SK-N-SH treated with all-trans-retinoic acid at 6 μM for 48 hours (cell line): ENCODE results near the gene FCHSD2.
A peak's percentile ranks its signal among the peaks of the same experiment; 100 is the strongest.

Experiments
- ATAC-seq: fragments of 200-7000 bp; cut with Tn5 transposase; 3 replicates; pipeline ENCODE4 v1.9.1; 2020; ENCODE audit warnings: mild to moderate bottlenecking, moderate library complexity
- ARNTL ChIP-seq: fragments of 450-650 bp; formaldehyde crosslinking; IDR thresholded peaks from 2 replicates; pipeline ENCODE4 v1.5.0; 2020; ENCODE audit warnings: low read depth, mild to moderate bottlenecking, moderate library complexity, borderline replicate concordance
- BACH2 ChIP-seq: fragments of 250-450 bp; sonication (Bioruptor Pico); IDR thresholded peaks from 2 replicates; pipeline ENCODE4 v1.9.0; 2021; ENCODE audit warnings: mild to moderate bottlenecking, borderline replicate concordance
- CSDC2 ChIP-seq: fragments of 250-450 bp; sonication (Bioruptor Pico); IDR thresholded peaks from 2 replicates; pipeline ENCODE4 v1.5.0; 2020; ENCODE audit warnings: mild to moderate bottlenecking, moderate library complexity
- ESRRG ChIP-seq: fragments of 250-450 bp; sonication (Bioruptor Pico); IDR thresholded peaks from 2 replicates; pipeline ENCODE4 v1.6.1; 2021; ENCODE audit warnings: mild to moderate bottlenecking
- ISL1 ChIP-seq: fragments of 250-450 bp; sonication (Bioruptor Pico); IDR thresholded peaks from 2 replicates; pipeline ENCODE4 v2.1.2; 2022; ENCODE audit warnings: mild to moderate bottlenecking, moderate library complexity
- OSR1 ChIP-seq: fragments of 250-450 bp; sonication (Bioruptor Pico); IDR thresholded peaks from 2 replicates; pipeline ENCODE4 v1.8.0; 2022; ENCODE audit warnings: moderate library complexity, mild to moderate bottlenecking, inconsistent platforms
- PPARA ChIP-seq: fragments of 250-450 bp; sonication (Bioruptor Pico); IDR thresholded peaks from 2 replicates; pipeline ENCODE4 v1.5.0; 2020; ENCODE audit warnings: mild to moderate bottlenecking, borderline replicate concordance
- RARB ChIP-seq: fragments of 250-450 bp; sonication (Bioruptor Pico); IDR thresholded peaks from 2 replicates; pipeline ENCODE4 v1.8.0; 2021; ENCODE audit warnings: mild to moderate bottlenecking, moderate library complexity
- SNAI2 ChIP-seq: fragments of 250-450 bp; sonication (Bioruptor Pico); IDR thresholded peaks from 2 replicates; pipeline ENCODE4 v1.5.0; 2020; ENCODE audit warnings: mild to moderate bottlenecking, moderate library complexity
- TCF4 ChIP-seq: fragments of 250-450 bp; sonication (Bioruptor Pico); IDR thresholded peaks from 2 replicates; pipeline ENCODE4 v1.8.0; 2021; ENCODE audit warnings: mild to moderate bottlenecking, moderate library complexity, borderline replicate concordance
- TOX ChIP-seq: fragments of 250-450 bp; sonication (Bioruptor Pico); IDR thresholded peaks from 2 replicates; pipeline ENCODE4 v1.8.0; 2021; ENCODE audit warnings: mild to moderate bottlenecking, moderate library complexity, borderline replicate concordance
- ZC3H10 ChIP-seq: fragments of 250-450 bp; sonication (Bioruptor Pico); IDR thresholded peaks from 2 replicates; pipeline ENCODE4 v1.5.1; 2021; ENCODE audit warnings: mild to moderate bottlenecking, moderate library complexity
- ZFP30 ChIP-seq: fragments of 450-650 bp; formaldehyde crosslinking; IDR thresholded peaks from 2 replicates; pipeline ENCODE4 v1.5.0; 2022; ENCODE audit warnings: mild to moderate bottlenecking, moderate library complexity
- ZNF565 ChIP-seq: fragments of 450-650 bp; formaldehyde crosslinking; conservative IDR thresholded peaks from 2 replicates; pipeline ENCODE4 v1.5.0; 2020; ENCODE audit warnings: low read depth, mild to moderate bottlenecking, moderate library complexity
- ZNF70 ChIP-seq: fragments of 450-650 bp; formaldehyde crosslinking; IDR thresholded peaks from 2 replicates; pipeline ENCODE4 v1.5.0; 2020; ENCODE audit warnings: mild to moderate bottlenecking, moderate library complexity
- ZNF8 ChIP-seq: fragments of 450-650 bp; formaldehyde crosslinking; IDR thresholded peaks from 2 replicates; pipeline ENCODE4 v1.5.0; 2020; ENCODE audit warnings: mild to moderate bottlenecking, moderate library complexity
- TF ChIP-seq, protein P1 (sequence below): fragments of 250-450 bp; sonication (Bioruptor Pico); IDR thresholded peaks from 2 replicates; pipeline ENCODE4 v1.8.0; 2020; ENCODE audit warnings: mild to moderate bottlenecking, moderate library complexity, borderline replicate concordance
- TF ChIP-seq, protein P2 (sequence below): fragments of 250-450 bp; sonication (Bioruptor Pico); IDR thresholded peaks from 2 replicates; pipeline ENCODE4 v1.5.1; 2021; ENCODE audit warnings: mild to moderate bottlenecking, moderate library complexity
- TF ChIP-seq, protein P3 (sequence below): fragments of 250-450 bp; sonication (Bioruptor Pico); IDR thresholded peaks from 2 replicates; pipeline ENCODE4 v1.8.0; 2021; ENCODE audit warnings: low read depth, mild to moderate bottlenecking, moderate library complexity, borderline replicate concordance
- TF ChIP-seq, protein P4 (sequence below): fragments of 250-450 bp; sonication (Bioruptor Pico); IDR thresholded peaks from 2 replicates; pipeline ENCODE4 v1.5.0; 2020; ENCODE audit warnings: mild to moderate bottlenecking, moderate library complexity
- TF ChIP-seq, protein P5 (sequence below): fragments of 250-450 bp; sonication (Bioruptor Pico); IDR thresholded peaks from 2 replicates; pipeline ENCODE4 v1.5.1; 2020; ENCODE audit warnings: low read depth, mild to moderate bottlenecking, moderate library complexity

Gene FCHSD2

DNA sequence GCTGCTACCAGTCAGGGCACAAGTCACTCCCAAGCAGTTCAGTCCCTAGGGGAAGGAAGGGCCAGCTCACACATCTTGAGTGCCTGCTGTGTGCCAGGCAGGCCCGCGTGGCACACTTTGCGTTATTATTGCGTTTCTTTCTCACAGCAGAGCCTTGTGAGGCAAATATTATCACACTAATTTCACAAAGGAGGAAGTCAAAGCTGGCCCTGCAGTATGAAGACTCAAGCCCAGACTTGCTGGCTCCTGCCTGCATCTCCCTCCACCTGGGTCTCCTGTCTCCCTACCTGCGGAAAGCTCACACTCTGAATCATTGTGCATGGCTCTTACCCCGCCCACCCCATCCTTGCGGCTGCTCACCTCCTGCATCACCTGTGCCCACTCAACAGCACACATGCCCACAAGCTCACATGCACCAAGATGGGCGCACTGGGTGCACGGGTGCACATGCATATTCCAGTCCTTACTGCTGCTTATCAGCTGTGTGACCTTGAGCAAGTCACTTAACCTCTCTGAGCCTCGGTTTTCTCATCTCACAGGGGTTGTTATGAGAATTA is 44.3 kb upstream of the FCHSD2 start:
- TF ChIP-seq ESRRG (CRISPR knock-in tag) (no peak), ZNF8 (no peak), ARNTL (CRISPR knock-in tag) (no peak), CSDC2 (CRISPR knock-in tag) (no peak), BACH2 (no peak), TOX (no peak), ZNF70 (CRISPR knock-in tag) (no peak), SNAI2 (CRISPR knock-in tag) (no peak), ZFP30 (no peak), PPARA (CRISPR knock-in tag) (no peak), ZC3H10 (CRISPR knock-in tag) (no peak), RARB (CRISPR knock-in tag) (no peak), TCF4 (no peak), ZNF565 (CRISPR knock-in tag) (no peak), ISL1 (CRISPR knock-in tag) (no peak)
- TF ChIP-seq, protein P1, sequence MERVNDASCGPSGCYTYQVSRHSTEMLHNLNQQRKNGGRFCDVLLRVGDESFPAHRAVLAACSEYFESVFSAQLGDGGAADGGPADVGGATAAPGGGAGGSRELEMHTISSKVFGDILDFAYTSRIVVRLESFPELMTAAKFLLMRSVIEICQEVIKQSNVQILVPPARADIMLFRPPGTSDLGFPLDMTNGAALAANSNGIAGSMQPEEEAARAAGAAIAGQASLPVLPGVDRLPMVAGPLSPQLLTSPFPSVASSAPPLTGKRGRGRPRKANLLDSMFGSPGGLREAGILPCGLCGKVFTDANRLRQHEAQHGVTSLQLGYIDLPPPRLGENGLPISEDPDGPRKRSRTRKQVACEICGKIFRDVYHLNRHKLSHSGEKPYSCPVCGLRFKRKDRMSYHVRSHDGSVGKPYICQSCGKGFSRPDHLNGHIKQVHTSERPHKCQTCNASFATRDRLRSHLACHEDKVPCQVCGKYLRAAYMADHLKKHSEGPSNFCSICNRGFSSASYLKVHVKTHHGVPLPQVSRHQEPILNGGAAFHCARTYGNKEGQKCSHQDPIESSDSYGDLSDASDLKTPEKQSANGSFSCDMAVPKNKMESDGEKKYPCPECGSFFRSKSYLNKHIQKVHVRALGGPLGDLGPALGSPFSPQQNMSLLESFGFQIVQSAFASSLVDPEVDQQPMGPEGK, result no peak
- TF ChIP-seq, protein P2, sequence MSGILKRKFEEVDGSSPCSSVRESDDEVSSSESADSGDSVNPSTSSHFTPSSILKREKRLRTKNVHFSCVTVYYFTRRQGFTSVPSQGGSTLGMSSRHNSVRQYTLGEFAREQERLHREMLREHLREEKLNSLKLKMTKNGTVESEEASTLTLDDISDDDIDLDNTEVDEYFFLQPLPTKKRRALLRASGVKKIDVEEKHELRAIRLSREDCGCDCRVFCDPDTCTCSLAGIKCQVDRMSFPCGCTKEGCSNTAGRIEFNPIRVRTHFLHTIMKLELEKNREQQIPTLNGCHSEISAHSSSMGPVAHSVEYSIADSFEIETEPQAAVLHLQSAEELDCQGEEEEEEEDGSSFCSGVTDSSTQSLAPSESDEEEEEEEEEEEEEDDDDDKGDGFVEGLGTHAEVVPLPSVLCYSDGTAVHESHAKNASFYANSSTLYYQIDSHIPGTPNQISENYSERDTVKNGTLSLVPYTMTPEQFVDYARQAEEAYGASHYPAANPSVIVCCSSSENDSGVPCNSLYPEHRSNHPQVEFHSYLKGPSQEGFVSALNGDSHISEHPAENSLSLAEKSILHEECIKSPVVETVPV (CRISPR knock-in tag), result no peak
- TF ChIP-seq, protein P3, sequence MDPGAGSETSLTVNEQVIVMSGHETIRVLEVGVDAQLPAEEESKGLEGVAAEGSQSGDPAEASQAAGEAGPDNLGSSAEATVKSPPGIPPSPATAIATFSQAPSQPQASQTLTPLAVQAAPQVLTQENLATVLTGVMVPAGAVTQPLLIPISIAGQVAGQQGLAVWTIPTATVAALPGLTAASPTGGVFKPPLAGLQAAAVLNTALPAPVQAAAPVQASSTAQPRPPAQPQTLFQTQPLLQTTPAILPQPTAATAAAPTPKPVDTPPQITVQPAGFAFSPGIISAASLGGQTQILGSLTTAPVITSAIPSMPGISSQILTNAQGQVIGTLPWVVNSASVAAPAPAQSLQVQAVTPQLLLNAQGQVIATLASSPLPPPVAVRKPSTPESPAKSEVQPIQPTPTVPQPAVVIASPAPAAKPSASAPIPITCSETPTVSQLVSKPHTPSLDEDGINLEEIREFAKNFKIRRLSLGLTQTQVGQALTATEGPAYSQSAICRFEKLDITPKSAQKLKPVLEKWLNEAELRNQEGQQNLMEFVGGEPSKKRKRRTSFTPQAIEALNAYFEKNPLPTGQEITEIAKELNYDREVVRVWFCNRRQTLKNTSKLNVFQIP (CRISPR knock-in tag), result no peak
- TF ChIP-seq, protein P4, sequence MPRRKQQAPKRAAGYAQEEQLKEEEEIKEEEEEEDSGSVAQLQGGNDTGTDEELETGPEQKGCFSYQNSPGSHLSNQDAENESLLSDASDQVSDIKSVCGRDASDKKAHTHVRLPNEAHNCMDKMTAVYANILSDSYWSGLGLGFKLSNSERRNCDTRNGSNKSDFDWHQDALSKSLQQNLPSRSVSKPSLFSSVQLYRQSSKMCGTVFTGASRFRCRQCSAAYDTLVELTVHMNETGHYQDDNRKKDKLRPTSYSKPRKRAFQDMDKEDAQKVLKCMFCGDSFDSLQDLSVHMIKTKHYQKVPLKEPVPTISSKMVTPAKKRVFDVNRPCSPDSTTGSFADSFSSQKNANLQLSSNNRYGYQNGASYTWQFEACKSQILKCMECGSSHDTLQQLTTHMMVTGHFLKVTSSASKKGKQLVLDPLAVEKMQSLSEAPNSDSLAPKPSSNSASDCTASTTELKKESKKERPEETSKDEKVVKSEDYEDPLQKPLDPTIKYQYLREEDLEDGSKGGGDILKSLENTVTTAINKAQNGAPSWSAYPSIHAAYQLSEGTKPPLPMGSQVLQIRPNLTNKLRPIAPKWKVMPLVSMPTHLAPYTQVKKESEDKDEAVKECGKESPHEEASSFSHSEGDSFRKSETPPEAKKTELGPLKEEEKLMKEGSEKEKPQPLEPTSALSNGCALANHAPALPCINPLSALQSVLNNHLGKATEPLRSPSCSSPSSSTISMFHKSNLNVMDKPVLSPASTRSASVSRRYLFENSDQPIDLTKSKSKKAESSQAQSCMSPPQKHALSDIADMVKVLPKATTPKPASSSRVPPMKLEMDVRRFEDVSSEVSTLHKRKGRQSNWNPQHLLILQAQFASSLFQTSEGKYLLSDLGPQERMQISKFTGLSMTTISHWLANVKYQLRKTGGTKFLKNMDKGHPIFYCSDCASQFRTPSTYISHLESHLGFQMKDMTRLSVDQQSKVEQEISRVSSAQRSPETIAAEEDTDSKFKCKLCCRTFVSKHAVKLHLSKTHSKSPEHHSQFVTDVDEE (CRISPR knock-in tag), result no peak
- TF ChIP-seq, protein P5, sequence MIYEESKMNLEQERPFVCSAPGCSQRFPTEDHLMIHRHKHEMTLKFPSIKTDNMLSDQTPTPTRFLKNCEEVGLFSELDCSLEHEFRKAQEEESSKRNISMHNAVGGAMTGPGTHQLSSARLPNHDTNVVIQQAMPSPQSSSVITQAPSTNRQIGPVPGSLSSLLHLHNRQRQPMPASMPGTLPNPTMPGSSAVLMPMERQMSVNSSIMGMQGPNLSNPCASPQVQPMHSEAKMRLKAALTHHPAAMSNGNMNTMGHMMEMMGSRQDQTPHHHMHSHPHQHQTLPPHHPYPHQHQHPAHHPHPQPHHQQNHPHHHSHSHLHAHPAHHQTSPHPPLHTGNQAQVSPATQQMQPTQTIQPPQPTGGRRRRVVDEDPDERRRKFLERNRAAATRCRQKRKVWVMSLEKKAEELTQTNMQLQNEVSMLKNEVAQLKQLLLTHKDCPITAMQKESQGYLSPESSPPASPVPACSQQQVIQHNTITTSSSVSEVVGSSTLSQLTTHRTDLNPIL (CRISPR knock-in tag), result no peak
- peak; percentile 38 for ATAC-seq

DNA sequence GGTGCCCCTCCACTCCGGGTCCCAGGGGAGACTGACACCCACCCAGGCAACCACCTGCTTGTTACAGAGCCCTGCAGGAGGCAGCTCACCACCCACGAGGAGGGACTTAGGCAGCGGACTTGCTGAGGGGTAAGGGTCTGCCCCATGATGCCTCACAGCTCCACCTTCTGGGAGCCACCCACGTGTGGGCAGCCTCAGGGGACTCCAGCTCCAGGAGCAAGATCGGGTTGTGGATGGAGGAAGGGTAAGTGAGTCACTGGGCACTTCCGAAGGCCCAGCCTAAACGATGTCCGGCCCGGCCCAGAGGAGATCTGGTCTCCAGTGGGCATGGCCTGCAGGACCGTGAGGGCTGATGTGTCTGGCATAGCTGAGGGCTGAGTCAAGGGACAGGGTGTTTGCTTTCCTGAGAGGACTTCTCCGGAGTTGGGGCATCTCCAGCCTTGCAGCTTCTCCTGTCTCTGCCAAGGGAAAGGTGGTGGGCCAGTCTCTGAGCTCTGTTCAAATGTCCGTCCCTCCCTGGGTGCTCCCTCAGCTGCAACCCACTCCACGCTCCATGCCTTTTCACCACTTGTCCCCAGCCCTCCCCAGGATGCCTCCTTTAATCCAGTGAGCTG is 43.7 kb upstream of the FCHSD2 start:
- peak; percentile 76 for ATAC-seq
- no peak for TF ChIP-seq CSDC2 (CRISPR knock-in tag)
- no peak for TF ChIP-seq ISL1 (CRISPR knock-in tag)
- TF ChIP-seq ESRRG (CRISPR knock-in tag), result no peak
- TF ChIP-seq, protein P5 (CRISPR knock-in tag), result no peak
- no peak for TF ChIP-seq RARB (CRISPR knock-in tag)
- no peak for TF ChIP-seq ZNF8
- no peak for TF ChIP-seq BACH2
- TF ChIP-seq ZNF565 (CRISPR knock-in tag), result no peak
- no peak for TF ChIP-seq SNAI2 (CRISPR knock-in tag)
- TF ChIP-seq TOX, result no peak
- no peak for TF ChIP-seq OSR1 (CRISPR knock-in tag)
